HepG2 (cell line): ENCODE results near the gene CENATAC. TPM values are rescaled to one million over a fixed set of nuclear protein-coding genes. Genes with fewer than 3 reads are reported as not detected.

Source experiments
- CHD4 ChIP-seq: fragments of 200-600 bp; sonication (generic); IDR thresholded peaks from 2 replicates; pipeline ENCODE4 v1.7.0; 2017; ENCODE audit warnings: mild to moderate bottlenecking, low read length, borderline replicate concordance
- GLI4 ChIP-seq: sonication (generic); formaldehyde crosslinking; IDR thresholded peaks from 2 replicates; pipeline ENCODE4 v1.5.1; 2020; ENCODE audit warnings: missing genetic modification reagents, mild to moderate bottlenecking, moderate library complexity, borderline replicate concordance
- KLF12 ChIP-seq: sonication (generic); formaldehyde crosslinking; IDR thresholded peaks from 2 replicates; pipeline ENCODE4 v1.4.0; 2020; ENCODE audit warnings: missing genetic modification reagents, borderline replicate concordance
- MAFK ChIP-seq, 2 experiments: IDR thresholded peaks in 1 of 2; conservative IDR thresholded peaks in 1 of 2; 2 replicates each; pipeline ENCODE4 v1.6.1; 2011; ENCODE audit warnings: improper control_type of control experiment in 2 of 2, low read length in 2 of 2
- MED1 ChIP-seq: sonication (generic); formaldehyde crosslinking; IDR thresholded peaks from 2 replicates; pipeline ENCODE4 v1.4.0; 2020; ENCODE audit warnings: missing genetic modification reagents
- MXD1 ChIP-seq: sonication (generic); formaldehyde crosslinking; IDR thresholded peaks from 2 replicates; pipeline ENCODE4 v1.4.0; 2020; ENCODE audit warnings: mild to moderate bottlenecking, missing genetic modification reagents
- NKX3-1 ChIP-seq: sonication (generic); formaldehyde crosslinking; IDR thresholded peaks from 2 replicates; pipeline ENCODE4 v1.5.0; 2020; ENCODE audit warnings: missing genetic modification reagents
- RFX3 ChIP-seq: IDR thresholded peaks from 2 replicates; pipeline ENCODE4 v1.6.1; 2016; ENCODE audit warnings: missing biosample characterization, missing genetic modification reagents
- ZFP82 ChIP-seq: sonication (generic); formaldehyde crosslinking; IDR thresholded peaks from 2 replicates; pipeline ENCODE4 v1.5.1; 2020; ENCODE audit warnings: mild to moderate bottlenecking, missing genetic modification reagents, borderline replicate concordance
- ZHX2 ChIP-seq, 2 experiments: sonication (generic) in 1 of 2; formaldehyde crosslinking in 1 of 2; IDR thresholded peaks; 2 replicates each; pipeline versions ENCODE4 v1.6.1 to v1.9.0; 2014 to 2022; ENCODE audit warnings: antibody characterized with exemption in 1 of 2, borderline replicate concordance in 1 of 2, inconsistent platforms in 1 of 2, low read depth in 1 of 2, missing genetic modification reagents in 1 of 2
- ZNF724P ChIP-seq: sonication (generic); formaldehyde crosslinking; IDR thresholded peaks from 2 replicates; pipeline ENCODE4 v1.8.0; 2022; ENCODE audit warnings: missing genetic modification reagents, borderline replicate concordance
- polyA plus RNA-seq, 8 experiments: library from polyadenylated mRNA; depleted of rRNA in 3 of 8; stranded (reverse) in 7 of 8; unstranded in 1 of 8; fragments of >200 nt; fragmentation: Illumina TruSeq in 4 of 8; extraction: Trizol in 4 of 8; gene quantifications; 2 replicates each; pipeline versions ENCODE4 v1.2.1 to v1.2.3, GENCODE V29; 2011 to 2016; ENCODE audit warnings: low read depth in 4 of 8, missing spikeins in 1 of 8, mixed read lengths in 1 of 8; ENCODE audit not compliant: insufficient read depth in 1 of 8
- total RNA-seq, 5 experiments: library from RNA; depleted of rRNA; stranded (reverse); fragments of >200 nt; fragmentation: Illumina TruSeq; extraction: Trizol; gene quantifications; 2 replicates each; pipeline ENCODE4 v1.2.3, GENCODE V29; 2016; ENCODE audit warnings: low read depth in 1 of 5
- TF ChIP-seq, protein P1 (sequence below): sonication (generic); formaldehyde crosslinking; IDR thresholded peaks from 2 replicates; pipeline ENCODE4 v1.4.0; 2020; ENCODE audit warnings: mild to moderate bottlenecking, missing genetic modification reagents
- TF ChIP-seq, protein P2 (sequence below): sonication (generic); formaldehyde crosslinking; IDR thresholded peaks from 2 replicates; pipeline ENCODE4 v1.4.0; 2020; ENCODE audit warnings: missing genetic modification reagents, borderline replicate concordance
- TF ChIP-seq, protein P3 (sequence below): sonication (generic); formaldehyde crosslinking; IDR thresholded peaks from 2 replicates; pipeline ENCODE4 v1.4.0; 2020; ENCODE audit warnings: missing genetic modification reagents

CENATAC gene
- total and polyA plus RNA-seq, 2 of the 13 experiments (the other 11 are each of a cell fraction or from before 2014, with no cell fraction given), result 21.7 to 25.0 TPM

DNA sequence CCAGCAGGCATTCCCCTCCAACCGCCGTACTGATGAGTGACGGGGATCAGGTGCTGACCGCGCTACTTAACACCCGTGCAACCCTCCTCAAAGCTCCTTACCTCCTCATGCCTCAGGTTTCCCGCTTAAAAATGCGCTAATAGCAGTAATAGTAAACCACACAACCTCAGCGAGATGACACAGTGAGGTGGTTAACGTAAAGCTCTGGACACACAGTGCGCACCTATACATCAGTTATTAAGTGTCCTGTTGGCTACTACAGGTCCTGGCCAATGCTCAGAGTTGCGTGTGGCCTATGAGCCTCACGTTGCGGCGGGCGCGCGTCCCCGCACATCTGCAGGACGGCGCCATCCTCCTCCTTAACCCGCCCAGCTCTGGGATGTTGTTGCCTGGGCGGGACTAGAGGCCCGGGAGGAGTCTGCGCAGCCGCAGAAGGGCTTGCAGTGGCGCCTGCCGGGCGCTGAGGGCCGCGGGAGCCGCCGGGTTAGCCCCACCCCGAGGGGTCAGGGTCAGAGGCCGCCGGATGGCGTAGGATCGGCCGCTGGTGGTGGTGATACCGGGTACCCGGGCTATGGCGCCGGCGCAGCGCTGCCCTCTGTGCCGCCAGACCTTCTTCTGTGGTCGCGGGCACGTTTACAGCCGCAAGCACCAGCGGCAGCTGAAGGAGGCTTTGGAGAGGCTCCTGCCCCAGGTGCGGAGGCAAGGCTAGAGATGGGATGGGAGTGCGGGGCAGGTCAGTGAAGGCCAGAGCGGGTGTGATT, at the start of gene CENATAC (continued):
- TF ChIP-seq ZHX2 (IDR thresholded peaks at IDR 0.05; ENCODE audit: low read depth), result 0 out of 2 replicates have a peak, but pooled peaks have one; percentile 32
- TF ChIP-seq ZHX2 (CRISPR knock-in tag; IDR thresholded peaks at IDR 0.05; ENCODE audit: borderline replicate concordance), result 0 out of 2 replicates have a peak, but pooled peaks have one; percentile 58
- 0 out of 2 replicates have a peak, but pooled peaks have one; percentile 27 for TF ChIP-seq KLF12 (CRISPR knock-in tag)
- no peak for TF ChIP-seq ZFP82 (CRISPR knock-in tag)
- no peak for TF ChIP-seq NKX3-1 (CRISPR knock-in tag)
- 0 out of 2 replicates have a peak, but pooled peaks have one; percentile 28 for TF ChIP-seq GLI4 (CRISPR knock-in tag)
- peak; percentile 65; the same call in 1 of the 2 replicates for TF ChIP-seq MXD1 (CRISPR knock-in tag)
- TF ChIP-seq ZNF724P (CRISPR knock-in tag), result peak; percentile 19; the same call in 1 of the 2 replicates
- peak; percentile 56 for TF ChIP-seq MED1
- TF ChIP-seq, protein P1, sequence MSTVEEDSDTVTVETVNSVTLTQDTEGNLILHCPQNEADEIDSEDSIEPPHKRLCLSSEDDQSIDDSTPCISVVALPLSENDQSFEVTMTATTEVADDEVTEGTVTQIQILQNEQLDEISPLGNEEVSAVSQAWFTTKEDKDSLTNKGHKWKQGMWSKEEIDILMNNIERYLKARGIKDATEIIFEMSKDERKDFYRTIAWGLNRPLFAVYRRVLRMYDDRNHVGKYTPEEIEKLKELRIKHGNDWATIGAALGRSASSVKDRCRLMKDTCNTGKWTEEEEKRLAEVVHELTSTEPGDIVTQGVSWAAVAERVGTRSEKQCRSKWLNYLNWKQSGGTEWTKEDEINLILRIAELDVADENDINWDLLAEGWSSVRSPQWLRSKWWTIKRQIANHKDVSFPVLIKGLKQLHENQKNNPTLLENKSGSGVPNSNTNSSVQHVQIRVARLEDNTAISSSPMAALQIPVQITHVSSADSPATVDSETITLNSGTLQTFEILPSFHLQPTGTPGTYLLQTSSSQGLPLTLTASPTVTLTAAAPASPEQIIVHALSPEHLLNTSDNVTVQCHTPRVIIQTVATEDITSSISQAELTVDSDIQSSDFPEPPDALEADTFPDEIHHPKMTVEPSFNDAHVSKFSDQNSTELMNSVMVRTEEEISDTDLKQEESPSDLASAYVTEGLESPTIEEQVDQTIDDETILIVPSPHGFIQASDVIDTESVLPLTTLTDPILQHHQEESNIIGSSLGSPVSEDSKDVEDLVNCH (CRISPR knock-in tag), result no peak
- no peak for TF ChIP-seq MAFK (conservative IDR thresholded peaks at IDR 0.05 in 1 of 2, IDR thresholded peaks at IDR 0.05 in 1 of 2; ENCODE audit: low read length in 2 of 2)
- TF ChIP-seq, protein P2, sequence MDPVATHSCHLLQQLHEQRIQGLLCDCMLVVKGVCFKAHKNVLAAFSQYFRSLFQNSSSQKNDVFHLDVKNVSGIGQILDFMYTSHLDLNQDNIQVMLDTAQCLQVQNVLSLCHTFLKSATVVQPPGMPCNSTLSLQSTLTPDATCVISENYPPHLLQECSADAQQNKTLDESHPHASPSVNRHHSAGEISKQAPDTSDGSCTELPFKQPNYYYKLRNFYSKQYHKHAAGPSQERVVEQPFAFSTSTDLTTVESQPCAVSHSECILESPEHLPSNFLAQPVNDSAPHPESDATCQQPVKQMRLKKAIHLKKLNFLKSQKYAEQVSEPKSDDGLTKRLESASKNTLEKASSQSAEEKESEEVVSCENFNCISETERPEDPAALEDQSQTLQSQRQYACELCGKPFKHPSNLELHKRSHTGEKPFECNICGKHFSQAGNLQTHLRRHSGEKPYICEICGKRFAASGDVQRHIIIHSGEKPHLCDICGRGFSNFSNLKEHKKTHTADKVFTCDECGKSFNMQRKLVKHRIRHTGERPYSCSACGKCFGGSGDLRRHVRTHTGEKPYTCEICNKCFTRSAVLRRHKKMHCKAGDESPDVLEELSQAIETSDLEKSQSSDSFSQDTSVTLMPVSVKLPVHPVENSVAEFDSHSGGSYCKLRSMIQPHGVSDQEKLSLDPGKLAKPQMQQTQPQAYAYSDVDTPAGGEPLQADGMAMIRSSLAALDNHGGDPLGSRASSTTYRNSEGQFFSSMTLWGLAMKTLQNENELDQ (CRISPR knock-in tag), result no peak
- no peak for TF ChIP-seq RFX3
- TF ChIP-seq, protein P3, sequence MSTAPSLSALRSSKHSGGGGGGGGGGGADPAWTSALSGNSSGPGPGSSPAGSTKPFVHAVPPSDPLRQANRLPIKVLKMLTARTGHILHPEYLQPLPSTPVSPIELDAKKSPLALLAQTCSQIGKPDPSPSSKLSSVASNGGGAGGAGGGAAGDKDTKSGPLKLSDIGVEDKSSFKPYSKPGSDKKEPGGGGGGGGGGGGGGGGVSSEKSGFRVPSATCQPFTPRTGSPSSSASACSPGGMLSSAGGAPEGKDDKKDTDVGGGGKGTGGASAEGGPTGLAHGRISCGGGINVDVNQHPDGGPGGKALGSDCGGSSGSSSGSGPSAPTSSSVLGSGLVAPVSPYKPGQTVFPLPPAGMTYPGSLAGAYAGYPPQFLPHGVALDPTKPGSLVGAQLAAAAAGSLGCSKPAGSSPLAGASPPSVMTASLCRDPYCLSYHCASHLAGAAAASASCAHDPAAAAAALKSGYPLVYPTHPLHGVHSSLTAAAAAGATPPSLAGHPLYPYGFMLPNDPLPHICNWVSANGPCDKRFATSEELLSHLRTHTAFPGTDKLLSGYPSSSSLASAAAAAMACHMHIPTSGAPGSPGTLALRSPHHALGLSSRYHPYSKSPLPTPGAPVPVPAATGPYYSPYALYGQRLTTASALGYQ, result no peak
- TF ChIP-seq CHD4, result no peak
